Urothelium cell line (cell line): ENCODE measurements around the gene BUB3.

Experiments used
- DNase-seq: peaks from one replicate; pipeline ENCODE4 v3.0.0; 2011; ENCODE audit warnings: low spot score, mixed read lengths
- FAIRE-seq: peaks from 2 replicates; lab custom pipeline; 2011; peaks lifted over from hg19 to GRCh38; lab: Jason Lieb, UNC

Gene BUB3

GRCh38 chr10:123154092-123154710 lies at the start of gene BUB3:
Gene BUB3, plus strand, starts transcription at chr10:123154402. Its CDS starts 516 bp downstream, at chr10:123154918.
- DNase-seq (peak; percentile 95), FAIRE-seq (peak; percentile 66)

DNA sequence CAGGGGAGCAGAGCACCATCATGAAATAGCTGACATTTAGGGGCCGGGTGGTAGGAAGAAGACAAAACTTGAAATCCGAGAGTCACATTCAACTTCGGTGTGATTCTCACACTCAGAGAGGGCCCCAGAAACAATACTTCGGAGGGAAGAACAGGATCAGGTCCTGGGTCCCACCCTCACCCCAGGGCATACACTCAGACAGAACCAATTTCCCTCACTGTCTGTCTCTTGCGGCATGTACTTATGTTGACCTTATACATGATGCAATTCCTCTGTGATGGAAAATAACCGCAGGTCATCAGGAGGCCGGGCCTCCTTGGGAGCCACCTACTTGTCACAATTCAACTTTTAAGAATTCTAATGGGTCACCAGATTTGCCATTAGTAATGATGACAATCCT lies 44.7 kb upstream of the BUB3 start:
- DNase-seq (no peak), FAIRE-seq (no peak)

DNA sequence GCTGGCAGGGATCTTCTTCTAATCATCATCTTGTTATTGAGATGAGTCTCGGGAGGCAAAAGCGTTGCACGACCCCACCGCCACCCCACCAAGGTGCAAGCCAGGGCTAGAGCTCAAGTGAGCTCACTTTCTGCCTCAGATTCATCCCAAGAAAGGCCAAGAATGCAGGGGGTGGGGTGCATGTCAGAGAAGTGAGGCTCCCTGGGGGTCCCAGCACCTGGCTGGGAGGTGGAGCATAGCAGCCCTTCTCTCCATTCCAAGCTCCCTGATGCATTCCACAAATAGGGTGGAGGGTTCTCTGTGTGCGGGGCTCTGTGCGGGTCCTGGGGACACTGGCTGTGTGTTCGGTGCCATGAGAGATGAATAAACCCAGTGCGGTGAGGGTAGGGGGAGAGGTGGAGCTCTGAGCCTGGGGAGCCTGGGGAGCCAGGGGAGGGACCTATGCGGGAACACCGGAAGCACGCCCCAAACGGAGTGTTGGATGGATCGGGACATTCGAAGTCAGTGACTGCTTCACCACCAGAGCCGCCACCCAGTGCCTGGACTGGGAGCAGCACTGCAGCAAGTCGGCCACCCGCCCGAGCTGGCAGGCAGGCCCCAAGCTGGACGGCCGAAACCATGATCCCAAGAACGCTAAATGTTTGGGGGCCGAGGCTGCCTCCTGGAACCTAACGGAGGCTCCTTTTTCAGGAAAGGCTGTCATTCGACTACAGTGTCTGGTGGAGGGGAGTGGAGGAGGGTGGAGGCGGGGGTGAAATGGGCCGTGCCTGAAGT lies 36.4 kb upstream of the BUB3 start:
- FAIRE-seq (no peak), DNase-seq (no peak)

DNA sequence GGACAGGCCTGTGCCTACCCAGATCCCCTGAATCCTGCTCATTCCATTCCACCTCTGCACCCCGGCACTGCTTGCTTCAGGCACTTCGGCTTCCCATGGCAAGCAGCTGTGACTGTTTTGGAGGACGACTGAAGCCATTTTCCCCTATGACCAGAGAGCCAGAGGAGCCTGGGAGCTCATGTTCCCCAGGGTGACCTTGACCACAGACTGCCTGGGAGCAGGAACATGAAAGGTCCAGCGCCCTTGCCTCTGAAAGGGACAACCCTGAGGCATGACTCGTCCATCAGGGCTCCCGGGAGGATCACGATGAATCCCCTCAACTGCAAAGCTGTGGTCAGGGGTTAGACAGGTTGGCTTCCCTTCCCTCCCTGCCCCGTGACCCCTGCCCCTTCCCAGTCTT lies 35.1 kb upstream of the BUB3 start:
- DNase-seq (no peak), FAIRE-seq (no peak)

GRCh38 chr10:123126246-123126645 lies 28.0 kb upstream of the BUB3 start:
- DNase-seq (no peak), FAIRE-seq (no peak)

- no peak for DNase-seq
- peak; percentile 32 for FAIRE-seq
These were observed 24.5 kb upstream of the BUB3 start for GRCh38 chr10:123129618-123130271.

DNA sequence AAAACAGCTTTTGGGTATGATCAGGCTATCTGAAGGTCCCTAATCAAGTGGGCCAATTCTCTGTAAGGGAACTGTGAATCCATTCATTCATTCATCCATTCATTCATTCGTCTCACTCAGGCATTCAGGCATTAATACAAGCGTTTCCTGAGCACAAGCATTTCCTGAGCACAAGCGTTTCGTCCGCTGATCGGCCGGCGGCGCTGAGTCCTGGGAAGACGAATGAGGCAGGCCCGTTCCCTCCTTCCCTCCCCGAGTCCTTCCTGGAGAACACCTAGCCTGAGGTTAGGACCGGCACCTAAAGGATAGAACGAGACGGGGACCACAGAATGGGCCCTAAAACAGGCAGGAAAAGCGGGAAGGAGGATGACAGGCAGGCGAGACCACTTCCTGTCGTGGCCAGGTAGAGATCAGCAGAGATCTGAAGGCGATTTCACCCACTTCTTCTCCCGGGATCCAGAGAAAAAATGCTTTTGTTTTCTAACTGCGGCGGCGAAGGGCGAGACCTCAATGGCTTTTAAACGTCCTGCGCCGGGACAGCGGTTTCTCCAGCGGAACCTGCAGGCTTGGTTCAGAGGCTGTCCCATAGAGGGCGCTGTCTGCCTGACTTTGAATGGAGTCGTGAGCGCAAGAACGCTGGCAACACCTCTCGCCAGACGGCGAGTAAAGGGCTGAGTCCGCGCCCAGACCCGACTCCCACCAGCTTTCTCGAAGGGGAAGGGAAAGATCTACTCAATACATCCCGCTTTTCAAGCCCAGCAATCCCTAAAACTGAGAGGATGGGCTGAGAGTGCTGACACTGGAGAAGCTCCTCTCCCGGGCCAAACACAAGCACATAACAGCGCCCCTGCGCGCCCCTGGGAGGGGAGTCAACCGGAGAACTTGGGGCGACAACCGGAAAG lies 21.4 kb upstream of the BUB3 start:
- no peak for FAIRE-seq
- DNase-seq = peak; percentile 89

DNA sequence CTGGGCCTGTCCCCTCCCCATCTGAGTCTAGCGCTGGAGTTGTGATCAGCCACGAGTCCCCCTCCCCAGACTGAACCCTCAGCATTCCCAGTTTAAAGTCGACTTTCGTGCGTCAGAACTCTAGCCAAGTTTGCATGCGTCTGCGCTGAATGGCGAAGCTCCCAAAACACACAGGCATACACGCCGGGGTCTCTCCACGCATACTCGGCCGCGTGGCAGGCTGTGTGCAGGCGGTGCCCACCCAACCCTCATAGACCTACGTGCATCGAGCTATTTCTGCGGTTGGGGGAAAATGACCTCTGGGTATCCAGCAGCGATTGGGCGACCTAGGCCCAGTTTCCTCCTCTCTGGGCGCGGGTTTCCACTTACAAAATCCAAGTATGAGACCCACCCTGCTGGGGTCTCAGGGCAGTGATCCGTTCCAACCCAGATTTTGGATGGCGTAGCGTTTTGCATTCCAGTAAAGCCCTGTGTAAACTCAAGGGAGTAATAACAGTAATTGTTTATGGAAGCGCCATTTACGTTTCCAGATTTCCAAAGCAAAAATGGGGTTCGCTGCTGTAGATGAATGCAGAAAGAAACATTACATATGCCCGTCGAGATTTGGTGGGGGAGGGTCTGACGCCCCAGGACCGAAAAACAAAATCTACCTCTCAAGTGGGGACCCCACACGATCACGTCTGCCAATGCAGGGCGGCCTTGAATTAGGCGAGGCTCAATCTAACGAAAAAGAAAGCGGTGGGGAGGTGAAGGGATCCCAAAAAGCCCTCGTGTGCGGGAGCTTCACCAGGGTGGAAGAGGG lies 20.5 kb upstream of the BUB3 start:
- DNase-seq (no peak), FAIRE-seq (no peak)

DNA sequence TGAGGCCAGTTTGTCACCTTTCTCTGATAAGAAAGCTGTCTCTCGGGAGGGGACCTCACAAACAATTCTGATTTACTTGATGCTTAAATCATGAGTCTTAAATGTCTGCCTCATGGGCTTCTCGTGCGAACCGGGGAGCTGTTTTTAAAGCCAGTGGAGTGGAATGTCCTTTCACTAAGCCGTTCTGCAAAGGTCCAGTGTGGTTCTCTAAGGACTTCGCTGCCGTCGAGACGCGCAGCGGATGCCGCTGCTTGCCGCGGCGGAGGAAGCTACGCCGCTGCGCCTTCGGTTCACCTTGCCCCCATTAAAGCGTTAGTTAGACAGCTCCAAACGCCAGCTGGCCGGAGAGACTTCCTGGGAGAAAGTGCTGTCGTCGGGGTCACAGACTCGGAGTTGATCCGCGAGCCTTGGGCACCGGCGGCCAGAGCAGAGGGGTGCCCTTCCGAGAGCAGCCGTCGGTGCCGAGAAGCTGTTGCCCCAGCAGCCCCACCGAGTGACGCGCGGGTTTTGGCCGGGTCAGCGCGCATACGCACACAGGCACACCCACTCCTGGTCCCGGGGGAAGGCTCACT lies 19.8 kb upstream of the BUB3 start:
- no peak for DNase-seq
- no peak for FAIRE-seq

- DNase-seq (no peak), FAIRE-seq (no peak)
These were observed 19.2 kb upstream of the BUB3 start for GRCh38 chr10:123134915-123135414.

- no peak for FAIRE-seq
These were observed 18.6 kb upstream of the BUB3 start, which contains the start of gene HMX3 for GRCh38 chr10:123135415-123136141. Gene HMX3, plus strand, starts transcription at chr10:123135970. Its CDS starts 81 bp downstream, at chr10:123136051.

GRCh38 chr10:123136221-123136805 lies 17.9 kb upstream of the BUB3 start:
- DNase-seq (no peak), FAIRE-seq (no peak)

More at GRCh38 chr10:123135415-123136141, 18.6 kb upstream of the BUB3 start, which contains the start of gene HMX3:
- DNase-seq = peak; percentile 29

- DNase-seq (no peak), FAIRE-seq (no peak)
These were observed 17.2 kb upstream of the BUB3 start for GRCh38 chr10:123136806-123137642.

GRCh38 chr10:123139165-123139520 lies 15.1 kb upstream of the BUB3 start:
- DNase-seq (no peak), FAIRE-seq (no peak)

DNA sequence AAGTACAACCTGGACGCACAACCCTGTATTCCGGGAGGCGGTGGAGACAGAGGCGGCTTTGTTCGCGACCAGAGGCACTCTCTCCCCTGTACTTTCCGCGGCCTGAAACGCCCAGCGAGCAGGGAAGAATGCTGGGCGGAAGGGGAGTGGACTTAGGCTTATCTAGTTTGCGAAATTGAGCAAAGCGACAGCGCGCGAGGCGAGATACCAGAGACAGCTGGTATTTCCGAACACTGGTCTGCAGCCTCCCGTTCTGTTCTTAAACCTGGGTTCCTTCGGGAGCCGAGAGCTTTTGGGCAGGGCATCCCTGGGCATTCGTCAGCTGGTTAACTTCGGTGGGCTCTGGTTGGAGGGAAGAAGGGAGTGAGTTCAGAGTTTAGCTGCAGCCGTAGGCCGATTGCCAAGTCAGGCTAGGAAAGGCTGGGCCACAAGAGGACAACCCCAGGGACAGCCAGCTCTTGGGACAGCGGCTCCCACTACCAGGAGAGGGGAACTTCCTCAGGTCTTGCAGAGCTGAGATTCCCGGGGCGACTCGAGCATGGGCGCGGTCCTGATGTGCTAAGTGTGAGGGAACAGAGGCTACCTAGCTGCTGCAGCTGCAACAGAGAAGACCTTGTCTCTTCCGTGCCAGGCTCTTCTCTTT lies 14.6 kb upstream of the BUB3 start:
- DNase-seq = peak; percentile 27
- no peak for FAIRE-seq

DNA sequence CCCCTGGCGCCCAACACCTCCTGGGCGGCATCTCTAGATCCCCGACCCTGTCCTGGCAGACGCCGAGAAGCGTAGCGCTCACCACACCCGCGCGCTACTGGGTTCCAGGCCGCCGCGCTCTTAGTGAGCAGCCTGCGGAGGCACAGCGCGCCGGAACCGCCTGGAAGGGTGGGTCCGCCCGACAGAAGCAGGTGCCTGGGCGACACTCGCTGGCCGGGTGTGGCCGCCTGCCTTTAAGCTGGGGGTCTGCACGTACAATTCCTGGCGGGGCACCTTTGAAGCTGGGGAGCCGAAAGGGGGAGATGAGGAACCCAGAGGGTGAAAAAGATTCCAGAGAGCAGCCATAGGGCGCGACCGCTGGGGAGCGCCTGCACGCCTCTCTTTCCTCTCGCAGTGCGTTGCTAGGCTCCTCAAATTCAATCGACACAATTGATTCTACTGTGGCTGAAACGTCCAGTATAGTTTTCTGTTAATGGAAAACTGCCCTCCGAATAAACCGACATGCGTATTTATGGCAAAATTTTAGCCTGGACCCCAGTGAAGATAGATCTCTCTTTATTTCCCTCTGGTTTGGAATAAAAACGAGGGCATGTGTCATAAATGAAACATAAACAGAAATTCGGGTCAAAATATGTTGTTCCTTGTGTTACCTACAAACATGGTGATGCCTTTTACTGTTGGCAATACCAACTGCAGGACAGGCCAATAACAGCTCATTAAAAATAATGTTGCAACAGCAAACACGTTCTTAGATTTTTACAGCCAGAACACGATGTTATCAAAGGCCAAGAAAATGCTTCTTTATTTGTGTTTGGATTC lies 13.8 kb upstream of the BUB3 start:
- DNase-seq (no peak), FAIRE-seq (no peak)
